SH-SY5Y (cell line): ENCODE measurements around the gene SLC28A1.

Experiments
- GATA2 ChIP-seq: IDR thresholded peaks from 2 replicates; pipeline ENCODE4 v1.6.1; 2011; ENCODE audit warnings: mild to moderate bottlenecking, low read depth, low read length
- GATA3 ChIP-seq: IDR thresholded peaks from 2 replicates; pipeline ENCODE4 v1.6.1; 2011; ENCODE audit warnings: low read depth, mild to moderate bottlenecking, low read length, moderate library complexity

GRCh38 chr15:84922530-84922929 is 38.1 kb downstream of the SLC28A1 start:
- TF ChIP-seq GATA2 = no peak
- no peak for TF ChIP-seq GATA3
